Mesendoderm (in vitro differentiated cells): ENCODE data around the gene PIPOX.

Experiments
- DNase-seq: peaks from one replicate; pipeline ENCODE4 v3.0.0; 2013
- H2AK5ac ChIP-seq: 2 replicates; pipeline ENCODE4 v1.6.1; 2013; ENCODE audit warnings: low read length, inconsistent platforms
- H2BK120ac ChIP-seq: 2 replicates; pipeline ENCODE4 v1.6.1; 2013; ENCODE audit warnings: low read depth, mild to moderate bottlenecking, low read length, moderate library complexity, mixed read lengths
- H2BK15ac ChIP-seq: replicated peaks from 2 replicates; pipeline ENCODE4 v1.6.1; 2013; ENCODE audit warnings: low read depth, mild to moderate bottlenecking, moderate library complexity
- H2BK5ac ChIP-seq: 2 replicates; pipeline ENCODE4 v1.6.1; 2013; ENCODE audit warnings: low read length, inconsistent platforms
- H3K18ac ChIP-seq: 2 replicates; pipeline ENCODE4 v1.6.1; 2013; ENCODE audit warnings: mild to moderate bottlenecking, low read length, mixed read lengths
- H3K23ac ChIP-seq: one replicate; pipeline ENCODE4 v1.6.1; 2013; ENCODE audit warnings: low read length
- H3K27ac ChIP-seq: 2 replicates; pipeline ENCODE4 v1.5.1; 2013; ENCODE audit warnings: low read depth, mild to moderate bottlenecking, inconsistent platforms, low read length, moderate library complexity
- H3K27me3 ChIP-seq: 2 replicates; pipeline ENCODE4 v1.6.1; 2013; ENCODE audit warnings: low read length, control low read depth, mild to moderate bottlenecking, inconsistent platforms; ENCODE audit not compliant: insufficient read depth, poor library complexity
- H3K36me3 ChIP-seq: 2 replicates; pipeline ENCODE4 v1.6.1; 2013; ENCODE audit warnings: low read length, inconsistent platforms; ENCODE audit not compliant: control insufficient read depth, insufficient read depth
- H3K4ac ChIP-seq: one replicate; pipeline ENCODE4 v1.6.1; 2013; ENCODE audit warnings: low read depth, mild to moderate bottlenecking, low read length, moderate library complexity
- H3K4me1 ChIP-seq: 2 replicates; pipeline ENCODE4 v1.6.1; 2013; ENCODE audit warnings: low read depth, low read length, inconsistent platforms; ENCODE audit not compliant: control insufficient read depth
- H3K4me2 ChIP-seq: 2 replicates; pipeline ENCODE4 v1.6.1; 2013; ENCODE audit warnings: low read length
- H3K4me3 ChIP-seq: 2 replicates; pipeline ENCODE4 v1.5.1; 2013; ENCODE audit warnings: mild to moderate bottlenecking, low read length
- H3K56ac ChIP-seq: one replicate; pipeline ENCODE4 v1.6.1; 2013; ENCODE audit warnings: low read length
- H3K79me1 ChIP-seq: 2 replicates; pipeline ENCODE4 v1.6.1; 2013; ENCODE audit warnings: low read length, inconsistent platforms
- H3K79me2 ChIP-seq: 2 replicates; pipeline ENCODE4 v1.6.1; 2013; ENCODE audit warnings: mild to moderate bottlenecking, low read length; ENCODE audit not compliant: control insufficient read depth, insufficient read depth
- H3K9ac ChIP-seq: 2 replicates; pipeline ENCODE4 v1.6.1; 2013; ENCODE audit warnings: low read length, inconsistent platforms
- H4K5ac ChIP-seq: one replicate; pipeline ENCODE4 v1.6.1; 2013; ENCODE audit warnings: low read length
- H4K8ac ChIP-seq: one replicate; pipeline ENCODE4 v1.6.1; 2013; ENCODE audit warnings: low read depth, mild to moderate bottlenecking, control low read depth, low read length, moderate library complexity
- WGBS: extraction: QIAGEN DNeasy Blood & Tissue Kit; methylation state at CpG from one replicate; pipeline ENCODE4 v1.1.7; 2013; ENCODE audit warnings: low lambda C conversion rate, missing lambda C conversion rate; ENCODE audit not compliant: insufficient coverage; ENCODE audit errors: extremely low coverage; 5-methylcytosine and 5-hydroxymethylcytosine counted together

PIPOX gene

DNA sequence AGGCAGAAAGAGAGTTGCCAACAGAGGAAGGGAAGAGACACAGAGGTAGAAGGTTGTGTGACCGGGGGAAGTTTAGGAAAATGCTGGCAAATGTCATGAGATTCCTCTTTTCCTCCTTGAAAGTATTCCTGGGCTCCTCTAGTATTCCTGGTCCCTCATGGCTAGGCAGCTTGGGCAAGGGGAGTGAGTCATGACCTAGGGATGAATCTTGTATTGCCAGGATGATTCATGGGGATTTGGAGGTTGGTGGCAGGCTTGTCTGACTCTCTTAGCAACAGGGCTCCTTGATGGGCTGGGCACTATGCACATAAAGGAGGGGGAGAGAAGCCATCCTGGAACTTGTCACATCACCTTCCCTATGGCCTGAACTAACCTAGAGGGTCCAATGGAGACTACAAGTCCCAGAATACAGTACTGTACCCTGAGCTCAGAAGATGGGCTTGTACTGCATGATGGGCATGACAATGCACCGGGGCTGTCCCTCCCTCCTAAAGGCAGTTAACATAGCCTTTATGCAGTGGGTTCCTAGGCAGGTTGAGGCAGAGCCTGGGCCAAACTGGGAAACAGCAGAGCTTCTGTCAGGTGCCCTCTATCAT lies 35.0 kb upstream of the PIPOX start:
- Histone ChIP-seq H2AK5ac (no peak overlapping the region), H2BK15ac (no peak overlapping the region), H3K27ac (no peak overlapping the region), H3K36me3 (no peaks in the 10 kb centered on the region), H3K79me2 (no peaks in the 10 kb centered on the region), H2BK120ac (no peak overlapping the region), H3K4me2 (no peak overlapping the region), H3K4ac (no peak overlapping the region), H3K27me3 (peaks cover 10% of the 10 kb centered on the region), H3K9ac (no peak overlapping the region), H4K8ac (no peak overlapping the region), H3K23ac (no peak overlapping the region), H3K4me1 (peaks cover 6% of the 10 kb centered on the region), H2BK5ac (no peak overlapping the region), H3K4me3 (no peak overlapping the region), H3K79me1 (no peaks in the 10 kb centered on the region), H3K18ac (no peak overlapping the region), H3K56ac (no peak overlapping the region), H4K5ac (no peak overlapping the region)
- DNase-seq = peak; percentile 74
- WGBS = no CpG with 5 or more reads among the region's 2 CpGs

DNA sequence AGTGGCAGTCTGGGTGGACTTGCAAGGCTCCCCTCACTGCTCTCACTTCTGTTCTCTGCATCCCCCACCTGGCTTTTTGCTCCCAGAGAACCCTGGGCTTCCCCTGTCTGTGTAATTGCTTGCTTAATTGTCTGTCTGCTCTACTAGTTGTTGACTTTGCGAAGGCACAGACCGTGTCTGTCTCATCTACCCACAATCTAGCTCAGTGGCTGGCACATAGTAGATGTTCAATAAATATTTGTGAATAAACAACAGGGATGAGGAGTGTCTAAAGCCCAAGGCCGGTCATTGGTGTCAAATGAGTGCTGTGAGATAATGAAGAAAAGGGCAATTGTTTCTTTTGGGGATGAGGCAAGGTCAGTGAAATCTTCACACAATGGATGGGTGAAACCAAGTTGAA lies 34.4 kb upstream of the PIPOX start:
- Histone ChIP-seq H3K27ac (no peak overlapping the region), H3K23ac (no peak overlapping the region), H3K4ac (no peak overlapping the region), H3K36me3 (no peaks in the 10 kb centered on the region), H2BK15ac (no peak overlapping the region), H2AK5ac (peak overlapping the region; percentile 29), H4K8ac (no peak overlapping the region), H2BK5ac (no peak overlapping the region), H3K9ac (no peak overlapping the region), H3K79me2 (no peaks in the 10 kb centered on the region), H3K4me3 (no peak overlapping the region), H3K18ac (no peak overlapping the region), H3K27me3 (peaks cover 10% of the 10 kb centered on the region), H3K56ac (no peak overlapping the region), H3K79me1 (no peaks in the 10 kb centered on the region), H4K5ac (no peak overlapping the region), H3K4me2 (no peak overlapping the region), H3K4me1 (peaks cover 6% of the 10 kb centered on the region), H2BK120ac (no peak overlapping the region)
- no CpG with 5 or more reads among the region's 3 CpGs for WGBS
- no peak for DNase-seq

DNA sequence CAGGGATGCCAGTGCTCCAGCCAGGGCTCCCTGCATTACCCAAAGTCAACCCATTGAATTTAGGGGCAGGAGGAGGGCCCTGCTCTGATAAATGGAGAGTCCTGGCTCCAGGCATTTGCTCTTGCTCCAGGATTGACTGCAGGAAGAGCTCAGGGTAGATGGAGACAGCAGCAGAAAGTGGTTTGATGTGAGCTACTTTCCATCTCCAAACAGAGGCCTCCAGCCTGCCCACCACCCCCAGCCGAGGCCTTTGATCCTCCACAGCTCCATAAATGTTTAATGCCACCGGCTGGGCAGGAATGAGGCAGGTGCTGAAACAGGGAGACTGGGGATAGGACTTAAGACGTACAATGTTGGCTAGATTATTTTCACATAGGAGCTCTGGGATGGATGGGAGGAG lies 32.8 kb upstream of the PIPOX start:
- Histone ChIP-seq H2BK15ac (no peak overlapping the region), H3K4me1 (peaks cover 6% of the 10 kb centered on the region), H3K79me1 (no peaks in the 10 kb centered on the region), H3K79me2 (no peaks in the 10 kb centered on the region), H2AK5ac (no peak overlapping the region), H3K4me3 (no peak overlapping the region), H3K36me3 (no peaks in the 10 kb centered on the region), H4K5ac (no peak overlapping the region), H3K23ac (no peak overlapping the region), H3K9ac (no peak overlapping the region), H3K4me2 (no peak overlapping the region), H2BK5ac (no peak overlapping the region), H4K8ac (no peak overlapping the region), H3K18ac (no peak overlapping the region), H3K4ac (no peak overlapping the region), H3K27ac (no peak overlapping the region), H3K56ac (no peak overlapping the region), H2BK120ac (no peak overlapping the region), H3K27me3 (peaks cover 3% of the 10 kb centered on the region)
- DNase-seq = no peak
- WGBS = no CpG with 5 or more reads among the region's 3 CpGs

DNA sequence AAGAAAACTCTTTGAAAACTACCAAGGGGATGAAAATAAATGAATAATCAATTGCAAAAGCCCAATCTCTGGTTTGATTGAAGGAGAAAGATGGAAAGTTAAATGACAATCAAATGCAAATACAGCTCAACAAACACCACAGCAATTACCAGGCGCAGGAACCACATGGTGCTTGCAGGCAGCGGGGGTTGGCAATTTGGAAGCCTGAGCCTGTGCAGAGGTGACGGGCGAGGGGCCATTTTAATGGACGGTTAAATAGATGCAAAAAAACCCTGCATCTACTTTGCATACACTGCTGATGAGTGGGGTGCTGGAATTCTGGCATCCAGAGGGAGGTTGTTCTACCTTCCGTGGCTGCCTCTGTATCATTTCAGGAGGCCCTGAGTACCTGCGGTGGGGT lies 32.4 kb upstream of the PIPOX start:
- Histone ChIP-seq H3K4me3 (no peak overlapping the region), H3K36me3 (no peaks in the 10 kb centered on the region), H3K4me1 (peaks cover 6% of the 10 kb centered on the region), H3K23ac (no peak overlapping the region), H2AK5ac (no peak overlapping the region), H3K27ac (no peak overlapping the region), H2BK5ac (no peak overlapping the region), H3K79me1 (no peaks in the 10 kb centered on the region), H3K4me2 (no peak overlapping the region), H3K56ac (no peak overlapping the region), H2BK15ac (no peak overlapping the region), H3K18ac (no peak overlapping the region), H3K4ac (no peak overlapping the region), H3K79me2 (no peaks in the 10 kb centered on the region), H2BK120ac (no peak overlapping the region), H3K27me3 (no peaks in the 10 kb centered on the region), H4K8ac (no peak overlapping the region), H4K5ac (no peak overlapping the region), H3K9ac (no peak overlapping the region)
- DNase-seq = no peak
- WGBS = no CpG with 5 or more reads among the region's 7 CpGs

DNA sequence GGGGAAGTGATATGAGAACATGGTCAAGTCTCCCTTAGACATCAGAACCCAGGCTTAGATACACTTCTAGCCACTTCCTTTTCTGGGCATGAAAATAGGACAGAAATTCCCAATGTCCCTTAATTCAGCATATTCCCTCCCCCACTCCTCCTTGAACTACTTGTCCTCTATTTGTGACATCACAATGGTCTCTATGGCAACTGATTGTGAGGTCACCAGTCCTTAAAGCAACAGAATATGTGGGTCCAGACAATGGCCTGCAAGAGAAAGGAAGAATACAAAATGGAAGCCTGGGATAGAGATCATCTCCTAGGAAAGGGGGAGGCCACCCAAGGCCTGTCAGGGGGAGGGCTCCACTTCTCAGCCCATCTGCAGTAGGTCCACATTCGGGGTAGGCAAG lies 30.4 kb upstream of the PIPOX start:
- no peaks in the 10 kb centered on the region for H3K36me3 ChIP-seq
- DNase-seq = peak; percentile 44
- H4K5ac ChIP-seq = no peak overlapping the region
- H3K23ac ChIP-seq = no peak overlapping the region
- no peak overlapping the region for H3K27ac ChIP-seq
- no peaks in the 10 kb centered on the region for H3K79me2 ChIP-seq
- no peak overlapping the region for H3K4ac ChIP-seq
- H4K8ac ChIP-seq = no peak overlapping the region
- no peak overlapping the region for H3K9ac ChIP-seq
- H3K4me3 ChIP-seq = no peak overlapping the region
- H3K56ac ChIP-seq = no peak overlapping the region
- no peak overlapping the region for H2BK120ac ChIP-seq
- no CpG with 5 or more reads among the region's 1 CpG for WGBS
- peaks cover 9% of the 10 kb centered on the region for H3K4me1 ChIP-seq
- no peak overlapping the region for H2BK5ac ChIP-seq
- no peak overlapping the region for H3K18ac ChIP-seq
- no peak overlapping the region for H2AK5ac ChIP-seq
- H2BK15ac ChIP-seq = no peak overlapping the region
- H3K79me1 ChIP-seq = no peaks in the 10 kb centered on the region
- no peaks in the 10 kb centered on the region for H3K27me3 ChIP-seq
- no peak overlapping the region for H3K4me2 ChIP-seq

DNA sequence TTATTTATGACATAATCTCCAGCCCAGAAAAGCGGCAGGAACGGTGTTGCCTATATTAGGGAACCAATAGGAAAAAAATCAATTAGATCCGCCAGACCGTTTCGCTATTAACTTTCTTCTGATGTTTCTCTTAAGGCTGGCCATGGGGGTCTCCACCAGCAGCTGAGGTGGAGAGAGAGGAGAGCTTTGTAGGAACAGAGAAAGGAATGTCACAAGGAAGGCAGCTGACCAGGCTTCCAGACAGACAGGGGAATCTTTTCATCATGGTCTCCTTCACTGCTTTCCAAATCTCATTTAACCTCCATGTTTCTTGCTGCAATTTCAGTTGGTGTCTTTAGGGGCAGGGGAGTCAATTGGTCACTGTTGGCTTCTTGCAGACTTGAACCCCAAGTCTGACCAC lies 28.2 kb upstream of the PIPOX start:
- H3K79me2 ChIP-seq = no peaks in the 10 kb centered on the region
- peaks cover 17% of the 10 kb centered on the region for H3K4me1 ChIP-seq
- no peak overlapping the region for H3K18ac ChIP-seq
- H4K8ac ChIP-seq = no peak overlapping the region
- no peak overlapping the region for H2BK120ac ChIP-seq
- no CpG with 5 or more reads among the region's 5 CpGs for WGBS
- no peak overlapping the region for H3K4me3 ChIP-seq
- no peaks in the 10 kb centered on the region for H3K36me3 ChIP-seq
- no peak overlapping the region for H3K4ac ChIP-seq
- H4K5ac ChIP-seq = peak overlapping the region; percentile 26
- H3K56ac ChIP-seq = peak overlapping the region; percentile 22
- H2BK15ac ChIP-seq = no peak overlapping the region
- DNase-seq = no peak
- no peak overlapping the region for H3K23ac ChIP-seq
- H2BK5ac ChIP-seq = no peak overlapping the region
- no peaks in the 10 kb centered on the region for H3K79me1 ChIP-seq
- H3K9ac ChIP-seq = no peak overlapping the region
- H2AK5ac ChIP-seq = no peak overlapping the region
- H3K4me2 ChIP-seq = no peak overlapping the region
- no peak overlapping the region for H3K27ac ChIP-seq
- no peaks in the 10 kb centered on the region for H3K27me3 ChIP-seq
